GM21526 (cell line): ENCODE data around the gene MAPK11.

Experiments
- ATAC-seq: cut with Tn5 transposase; IDR thresholded peaks from one replicate; pipeline ENCODE4 v1.9.1; 2021; ENCODE audit warnings: moderate library complexity; ENCODE audit not compliant: unreplicated experiment, low FRiP score

The MAPK11 gene

DNA sequence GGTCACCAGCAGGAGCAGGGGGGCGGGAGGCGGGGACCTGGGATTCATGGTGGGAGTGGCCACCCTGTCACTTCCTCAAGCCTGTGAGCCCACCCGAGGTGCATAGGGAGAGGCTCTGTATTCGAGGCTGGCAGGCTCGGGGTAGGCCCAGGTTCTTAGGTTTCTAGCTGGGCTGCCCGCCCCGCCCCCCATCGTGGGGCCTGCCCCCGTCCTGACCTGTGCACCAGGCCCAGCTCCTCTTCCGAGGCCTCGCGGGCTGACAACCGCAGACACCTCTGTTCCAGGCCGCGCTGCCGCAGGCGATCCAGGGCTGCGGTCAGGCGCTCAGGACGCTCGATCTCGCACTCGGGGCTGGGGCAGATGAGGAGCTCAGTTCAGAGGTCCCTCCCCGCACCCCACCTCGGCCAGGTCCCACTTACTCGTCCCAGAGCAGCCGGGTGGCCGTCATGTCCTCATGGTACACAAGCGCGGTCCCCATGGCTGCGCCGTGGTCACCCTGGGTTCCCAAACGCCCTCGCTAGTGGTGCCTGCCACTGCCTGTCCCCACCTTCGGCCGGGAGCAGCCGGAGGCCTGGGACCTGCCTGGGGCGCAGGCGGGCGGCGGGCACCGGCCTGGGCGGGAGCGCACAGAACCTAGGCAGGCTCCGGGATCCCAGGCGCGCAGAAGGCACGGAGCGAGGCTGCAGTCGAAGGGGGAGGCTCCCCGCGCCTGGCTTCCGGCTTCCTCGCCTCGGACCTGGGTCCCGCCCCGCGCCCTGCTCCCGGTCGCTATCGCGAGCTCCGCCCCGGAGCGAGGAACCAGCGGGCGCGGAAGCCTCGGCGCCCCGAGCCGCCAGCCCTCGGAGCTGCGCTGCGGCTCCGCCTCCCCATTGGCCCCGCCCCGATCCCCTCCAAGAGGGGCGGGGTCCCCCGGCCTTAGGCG is 19.4 kb downstream of the MAPK11 start, which contains the start of gene HDAC10:
TSS of gene HDAC10 (minus strand) at position 711 of the 922 bp plus-strand sequence. CDS start at position 478, 233 bp downstream.
- no peak for ATAC-seq

- ATAC-seq, result no peak
Measured at GRCh38 chr22:50250249-50250554, 20.0 kb downstream of the MAPK11 start.

GRCh38 chr22:50249341-50250248 is 20.6 kb downstream of the MAPK11 start:
- ATAC-seq, result no peak

DNA sequence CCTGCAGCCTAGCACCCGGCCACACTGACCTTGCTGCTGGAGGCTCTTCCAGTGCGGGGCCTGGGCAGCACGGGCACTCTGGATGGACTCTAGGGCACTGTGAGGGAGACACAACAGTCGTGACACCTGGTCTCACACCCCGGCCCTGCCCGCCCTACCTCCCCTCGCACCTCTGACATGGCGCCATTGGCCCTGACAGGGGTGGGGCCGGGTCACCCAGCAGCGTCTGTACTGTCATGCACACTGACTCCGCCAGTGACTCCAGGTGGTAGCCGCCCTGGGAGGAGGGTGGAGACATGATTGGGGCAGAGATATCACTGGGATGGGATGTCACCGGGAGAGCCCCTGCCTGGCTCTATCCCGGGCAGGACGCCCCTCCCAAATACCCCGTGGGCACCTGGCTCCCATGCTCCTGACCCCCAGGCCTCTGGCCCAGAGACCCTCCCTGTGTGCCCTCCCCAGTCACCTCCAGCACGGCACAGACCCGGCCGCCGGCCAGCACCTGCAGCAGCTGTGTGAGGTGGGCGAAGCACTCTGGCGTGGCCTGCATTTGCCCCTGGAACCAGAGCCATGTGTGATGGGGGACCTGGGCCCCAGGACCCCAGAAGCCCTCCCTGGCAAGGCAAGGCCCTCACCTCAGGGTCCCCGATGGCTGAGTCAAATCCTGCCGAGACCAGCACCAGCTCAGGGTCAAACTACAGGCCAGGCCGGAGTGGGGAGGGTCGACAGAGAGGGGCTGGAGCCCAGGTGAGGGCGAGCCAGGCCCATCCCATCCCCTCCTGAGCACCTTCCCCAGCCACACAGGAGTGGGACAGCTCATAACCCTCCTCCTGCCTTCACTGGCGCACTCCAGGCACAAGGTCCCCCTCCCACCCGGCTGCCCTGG is 21.7 kb downstream of the MAPK11 start:
- no peak for ATAC-seq

DNA sequence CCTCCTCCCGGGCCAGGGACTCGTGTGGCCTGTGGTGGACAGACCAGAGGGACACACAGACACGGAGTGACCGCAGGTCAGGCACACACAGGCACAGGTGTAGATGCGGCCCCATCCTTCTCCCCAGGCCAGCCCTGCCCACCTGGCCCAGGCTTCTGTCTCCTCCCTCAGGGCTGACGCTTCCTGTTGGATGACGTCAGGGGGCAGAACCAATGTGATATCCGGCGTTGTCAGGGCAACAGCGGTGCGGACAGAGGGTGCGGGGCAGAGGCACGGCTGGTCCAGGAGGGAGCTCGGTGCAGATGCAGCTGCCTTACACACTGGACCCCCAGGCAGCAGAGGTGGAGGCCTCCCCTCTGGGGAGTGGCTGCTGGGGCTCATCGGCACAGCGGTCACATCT is 22.4 kb downstream of the MAPK11 start:
- ATAC-seq, result no peak

- ATAC-seq, result no peak
Measured at GRCh38 chr22:50246242-50247175, 23.7 kb downstream of the MAPK11 start.

- no peak for ATAC-seq
Measured at GRCh38 chr22:50245214-50246072, 24.7 kb downstream of the MAPK11 start.

- peak; percentile 55 for ATAC-seq
Measured at GRCh38 chr22:50244420-50245213, 25.6 kb downstream of the MAPK11 start, which contains the start of gene TUBGCP6. TSS of gene TUBGCP6 (minus strand) at chr22:50245023. CDS start at chr22:50244459, 564 bp downstream.

DNA sequence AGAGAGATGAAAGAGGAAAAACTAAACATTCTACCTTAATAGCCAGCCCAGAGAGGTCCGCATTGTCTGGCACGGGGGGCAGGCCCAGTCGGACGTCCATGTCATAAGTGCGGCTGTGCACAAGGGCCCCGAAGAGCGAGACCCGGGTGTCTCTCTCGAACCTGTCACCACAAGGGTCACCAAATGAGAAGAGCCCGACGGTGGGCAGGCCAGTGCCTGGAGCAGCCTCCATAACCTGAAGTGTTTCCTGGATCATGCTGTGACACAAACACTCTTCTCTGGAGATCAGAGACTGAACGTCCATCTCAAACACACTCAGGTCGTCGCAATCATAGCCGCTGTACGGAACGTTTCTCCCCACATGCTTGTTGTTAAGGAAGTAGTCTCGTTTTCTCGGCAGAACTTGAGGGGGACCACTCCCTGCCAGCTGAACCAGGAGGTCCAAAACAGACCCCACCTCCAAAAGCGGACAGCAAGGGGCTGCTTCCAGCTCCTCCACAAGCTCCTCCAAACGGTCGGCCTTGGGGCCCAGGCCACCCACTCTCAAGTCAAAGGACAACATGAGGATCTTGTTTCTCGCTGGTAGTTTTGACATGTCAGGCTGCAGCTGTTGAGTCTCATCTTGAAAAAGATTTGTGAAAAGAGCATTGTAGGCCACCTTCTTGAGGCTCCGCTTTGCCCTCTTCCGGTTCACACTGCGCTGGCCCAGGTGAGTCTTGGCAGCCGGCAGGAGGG is 26.3 kb downstream of the MAPK11 start:
- ATAC-seq, result peak; percentile 1

- ATAC-seq, result no peak
Measured at GRCh38 chr22:50242406-50242949, 27.7 kb downstream of the MAPK11 start.

- ATAC-seq, result no peak
Measured at GRCh38 chr22:50238755-50239154, 31.4 kb downstream of the MAPK11 start.

- no peak for ATAC-seq
Measured at GRCh38 chr22:50236731-50237409, 33.3 kb downstream of the MAPK11 start.

DNA sequence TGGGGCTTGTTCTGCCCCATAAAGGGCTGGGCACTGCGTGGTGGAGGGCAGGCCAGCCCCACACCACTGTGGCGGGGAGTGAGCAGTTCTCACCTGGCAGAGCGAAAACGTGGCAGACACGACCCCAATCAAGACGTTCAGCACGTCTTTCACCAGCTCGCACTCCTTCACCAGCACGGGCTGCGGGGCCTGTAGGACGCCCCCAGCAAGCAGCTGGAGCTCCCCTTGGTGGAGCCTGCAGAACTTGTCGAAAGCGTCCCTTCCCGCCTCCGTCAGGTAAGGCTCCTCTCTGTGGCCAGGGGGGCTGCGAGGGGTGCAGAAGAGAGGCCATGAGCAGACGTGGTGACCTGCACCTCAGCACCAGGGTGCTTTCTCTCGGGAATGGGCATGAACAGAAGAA is 37.0 kb downstream of the MAPK11 start:
- ATAC-seq, result no peak

- no peak for ATAC-seq
Measured at GRCh38 chr22:50232481-50233151, 37.6 kb downstream of the MAPK11 start.

- no peak for ATAC-seq
Measured at GRCh38 chr22:50229370-50229769, 40.8 kb downstream of the MAPK11 start.
